NK-92 treated with Interleukin-12 subunit alpha and Interleukin-12 subunit beta, amount 100 ng/mL, for 24 hours (cell line): ENCODE measurements around the gene SIK2.
"Not testable (repeated sequence)": the region's sequence is repeated elsewhere in the genome, so short reads cannot be mapped to it uniquely, and the experiment has no call there.

Source experiments
- DNase-seq: peaks from one replicate; lab custom pipeline; 2025; lab: John Stamatoyannopoulos, UW

The SIK2 gene

DNA sequence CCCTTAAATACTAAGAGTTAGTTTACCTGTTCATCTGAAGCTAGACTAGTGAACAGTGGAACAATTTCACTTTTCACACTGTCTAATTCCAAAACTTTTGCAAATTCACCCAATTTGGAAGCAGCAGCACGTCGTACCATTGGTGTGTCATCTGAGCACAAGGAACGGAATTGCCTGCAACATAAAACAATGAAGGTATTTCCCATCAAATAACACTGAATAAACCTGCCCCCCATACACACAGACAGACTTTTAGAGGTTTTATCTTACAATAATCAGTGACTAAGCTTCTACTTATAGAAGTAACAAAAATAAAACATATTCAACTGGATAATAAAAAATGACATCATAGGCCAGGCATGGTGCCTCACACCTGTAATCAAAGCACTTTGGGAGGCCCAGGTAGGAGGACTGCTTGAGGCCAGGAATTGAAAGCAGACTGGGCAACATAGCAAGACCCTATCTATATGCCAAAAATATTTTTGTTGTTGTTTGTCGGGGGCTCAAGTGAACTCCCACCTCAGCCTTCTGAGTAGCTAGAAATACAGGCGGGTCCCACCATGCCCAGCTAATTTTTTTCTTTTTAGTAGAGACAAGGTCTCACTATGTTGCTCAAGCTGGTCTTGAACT lies 157.6 kb downstream of the SIK2 start:
- DNase-seq = no peak

DNA sequence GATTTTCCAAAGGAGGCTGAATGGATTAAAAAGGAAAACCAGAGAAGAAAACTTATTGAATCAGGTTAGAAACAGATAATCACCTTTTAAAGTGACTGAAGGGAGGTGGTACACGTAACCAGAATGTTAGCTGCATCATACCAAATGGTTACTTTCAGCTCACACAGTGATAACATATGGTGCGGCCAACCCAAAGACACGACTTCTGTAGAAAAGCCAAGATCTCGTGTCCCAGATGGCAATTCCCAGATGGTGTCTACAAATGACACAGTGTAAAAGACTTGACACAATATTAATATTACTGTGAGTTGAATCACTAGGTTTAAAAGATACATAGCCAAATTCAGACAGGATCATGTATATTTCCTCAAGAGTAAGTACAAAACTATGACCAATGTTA lies 158.8 kb downstream of the SIK2 start:
- DNase-seq = no peak

DNA sequence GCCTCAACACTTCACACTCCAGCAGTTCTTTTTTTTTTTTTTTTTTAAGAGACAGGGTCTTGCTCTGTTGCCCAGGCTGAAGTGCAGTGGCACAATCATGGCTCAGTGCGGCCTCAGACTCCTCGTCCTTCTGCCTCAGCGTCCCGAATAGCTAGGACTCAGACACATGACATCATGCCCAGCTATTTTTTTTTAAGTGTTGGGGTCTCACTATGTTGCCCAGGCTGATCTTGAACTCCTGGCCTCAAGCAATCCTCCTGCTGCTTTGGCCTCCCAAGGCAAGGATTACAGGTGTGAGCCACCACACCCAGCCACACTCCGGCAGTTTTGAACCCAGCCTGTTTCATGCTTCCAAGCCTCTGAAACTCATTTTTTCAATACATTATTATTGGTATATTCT lies 160.3 kb downstream of the SIK2 start:
- DNase-seq = no peak

DNA sequence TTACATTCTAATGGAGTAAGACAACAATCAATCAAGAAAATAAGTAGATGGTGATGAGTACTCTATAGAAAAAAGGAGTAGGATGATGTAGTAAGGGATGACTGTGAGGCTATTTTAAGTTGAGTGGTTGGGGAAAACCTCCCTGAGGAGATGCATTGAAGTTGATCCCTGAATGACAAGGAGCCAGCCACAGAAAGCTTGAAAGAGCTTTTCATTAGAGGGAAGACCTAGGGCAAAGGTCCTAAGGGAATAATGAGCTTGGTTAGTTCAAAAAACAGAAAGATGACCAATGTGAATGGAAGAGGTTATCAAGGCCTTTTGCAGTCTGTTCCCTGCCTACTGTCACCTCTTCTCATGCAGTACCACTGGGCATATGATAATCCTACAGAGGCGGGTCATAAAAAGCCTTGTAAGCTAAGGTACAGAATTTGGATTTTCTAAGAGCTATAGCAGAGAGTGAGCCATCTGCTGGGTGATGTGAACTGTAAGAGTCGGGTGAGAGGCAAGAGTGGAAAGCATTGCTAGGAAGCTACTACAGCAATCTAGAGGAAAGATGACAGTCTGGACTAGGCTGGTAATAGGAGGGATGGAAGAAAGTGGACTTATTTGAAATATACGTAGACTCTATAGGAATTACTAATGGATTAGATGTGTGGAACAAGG lies 160.9 kb downstream of the SIK2 start:
- no peak for DNase-seq

DNA sequence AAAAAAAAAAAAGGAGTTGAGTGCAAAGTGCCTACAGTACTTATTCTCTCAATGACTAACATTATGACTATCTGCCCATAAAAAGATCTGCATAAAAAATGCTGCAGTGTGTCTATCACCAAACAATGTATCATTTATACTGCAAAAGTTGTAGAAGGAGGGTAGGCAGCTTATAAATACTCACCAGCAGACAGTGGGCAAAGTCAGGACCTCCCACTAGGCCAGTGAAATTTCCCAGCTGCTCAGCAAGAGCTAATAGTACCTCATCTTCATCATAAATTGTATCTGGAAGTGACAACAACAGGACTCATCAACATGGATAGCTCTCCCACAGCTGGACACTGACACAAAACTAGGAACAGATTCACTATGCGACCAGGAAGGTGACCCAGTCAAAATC lies 162.4 kb downstream of the SIK2 start:
- no peak for DNase-seq

DNA sequence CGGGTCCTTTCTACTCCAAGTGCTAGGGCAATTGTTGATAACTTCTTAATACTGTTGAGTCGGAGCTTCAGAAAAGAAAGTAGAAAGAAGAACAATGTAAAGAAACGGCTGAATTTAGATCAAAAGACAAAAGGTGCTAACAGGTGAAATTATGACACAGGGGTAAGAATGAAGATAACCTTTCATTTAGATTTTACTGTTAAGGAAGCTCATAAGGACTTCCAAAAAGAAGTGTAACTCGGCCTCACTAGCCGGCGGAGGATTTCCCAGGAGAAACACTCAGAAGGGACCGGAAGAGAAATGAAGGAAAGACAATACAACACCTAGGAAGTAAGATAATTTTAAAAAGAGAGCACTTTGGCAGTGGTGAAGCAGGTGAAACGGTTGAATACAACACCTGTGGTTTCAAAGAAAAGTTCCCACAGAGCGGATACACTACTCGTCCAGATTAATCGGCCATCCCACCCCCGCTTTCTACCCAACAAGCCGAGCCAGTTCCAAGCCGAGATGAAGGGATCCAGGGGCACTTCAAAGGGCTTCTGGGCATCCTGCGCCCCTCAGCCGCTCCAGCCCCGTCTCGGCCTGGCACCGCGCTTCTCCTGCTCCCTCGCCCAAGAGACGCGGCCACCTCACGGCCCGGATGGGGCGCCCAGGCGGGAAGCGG lies 163.2 kb downstream of the SIK2 start:
- DNase-seq = no peak

DNA sequence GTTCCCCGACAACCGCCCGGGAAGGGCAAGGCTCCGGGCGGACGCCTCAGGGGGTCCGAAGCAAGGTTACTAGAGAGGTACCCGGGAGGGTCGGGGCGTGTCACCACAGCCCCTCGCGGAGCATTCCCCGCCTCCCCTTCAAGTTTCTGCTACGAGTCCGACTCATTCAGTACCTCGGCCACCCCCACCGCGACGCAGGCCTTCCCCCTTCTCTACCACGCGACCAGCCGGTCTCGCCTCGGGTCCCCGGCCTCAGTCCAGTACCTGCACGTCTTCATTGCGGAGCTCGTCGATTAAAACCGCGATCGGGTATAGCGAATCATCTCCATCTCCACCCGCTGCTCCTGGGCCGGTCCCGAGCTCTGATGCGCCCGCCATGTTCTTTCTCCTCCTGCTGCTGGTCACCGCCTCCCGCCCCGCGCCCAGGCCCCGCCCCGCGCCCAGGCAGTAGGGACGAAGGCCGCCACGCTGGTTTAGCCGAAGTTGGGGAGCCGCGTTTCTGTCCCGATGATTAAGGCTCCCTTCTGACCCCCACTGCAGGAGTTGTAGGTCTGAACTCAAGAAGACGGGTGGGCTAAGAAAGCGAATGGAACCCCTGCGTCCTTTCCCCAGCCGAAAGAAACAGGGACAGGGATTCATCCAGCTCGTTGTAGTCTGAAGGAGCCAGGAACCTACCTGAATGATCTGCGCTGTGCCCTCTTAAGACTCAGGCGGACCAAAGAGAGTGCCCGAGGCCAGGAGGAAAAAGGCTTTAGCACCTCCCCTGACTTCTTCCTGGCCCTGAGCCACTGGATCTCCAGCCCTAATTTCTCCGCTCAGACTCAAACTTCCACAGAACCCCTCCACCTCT lies 164.0 kb downstream of the SIK2 start, which contains the start of gene PPP2R1B:
TSS of gene PPP2R1B (minus strand) at position 406 of the 850 bp plus-strand sequence. CDS start at position 378, 28 bp downstream.
- peak; percentile 70 for DNase-seq

DNA sequence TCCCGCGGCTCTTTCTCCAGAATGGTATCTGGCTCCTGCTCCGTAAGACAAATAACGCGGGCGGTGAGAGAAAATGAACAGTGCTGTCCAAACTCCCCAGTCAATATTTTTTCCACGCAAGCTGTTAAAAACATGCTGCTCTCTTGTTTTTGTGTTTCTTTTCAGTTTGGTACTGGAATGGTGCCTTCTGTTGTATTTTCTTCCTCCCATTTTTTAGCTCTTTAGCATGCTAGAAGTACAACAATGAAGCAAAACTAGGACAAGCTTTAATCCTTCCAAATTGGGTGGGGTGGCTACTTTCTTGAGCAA lies 164.5 kb downstream of the SIK2 start:
- no peak for DNase-seq

DNA sequence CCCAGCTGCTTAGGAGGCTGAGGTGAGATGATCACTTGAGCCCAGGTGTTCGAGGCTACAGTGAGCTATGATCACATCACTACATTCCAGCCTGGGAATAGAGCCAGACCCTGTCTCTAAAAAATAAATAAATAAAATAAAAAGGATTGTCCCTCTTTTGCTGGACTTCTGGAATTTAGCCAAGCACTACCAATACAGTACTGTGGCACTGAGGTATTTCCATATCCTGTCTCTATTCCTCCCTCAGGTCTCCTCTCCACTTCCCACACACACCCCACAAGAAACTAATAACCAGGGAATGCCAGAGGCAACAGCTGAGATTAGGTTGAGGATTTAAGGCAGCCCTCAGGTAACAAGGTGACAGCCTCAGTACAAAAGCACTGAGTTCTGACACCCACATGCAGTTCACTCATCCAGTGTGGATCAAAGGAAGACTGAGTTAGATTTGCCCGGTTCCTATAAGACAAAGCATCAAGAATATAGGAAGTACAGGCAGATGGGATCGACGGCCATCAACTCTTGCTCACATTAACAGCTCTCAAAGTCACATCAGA lies 168.4 kb downstream of the SIK2 start:
- DNase-seq = no peak

DNA sequence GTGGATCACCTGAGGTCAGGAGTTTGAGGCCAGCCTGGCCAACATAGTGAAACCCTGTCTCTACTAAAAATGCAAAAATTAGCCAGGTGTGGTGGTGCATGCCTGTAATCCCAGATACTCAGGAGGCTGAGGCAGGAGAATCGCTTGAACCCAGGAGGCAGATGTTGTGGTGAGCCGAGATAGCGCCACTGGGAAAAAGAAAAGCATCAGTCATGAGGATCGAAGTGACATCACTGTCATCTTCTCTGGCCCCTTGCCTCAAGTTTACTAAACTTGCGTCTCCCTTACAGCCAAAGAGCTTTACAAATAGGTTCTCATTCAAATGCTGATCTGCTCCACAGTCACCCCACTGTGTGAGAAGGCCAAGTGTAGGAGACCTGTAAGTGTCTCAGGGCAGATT lies 169.0 kb downstream of the SIK2 start:
- not testable (repeated sequence) for DNase-seq

DNA sequence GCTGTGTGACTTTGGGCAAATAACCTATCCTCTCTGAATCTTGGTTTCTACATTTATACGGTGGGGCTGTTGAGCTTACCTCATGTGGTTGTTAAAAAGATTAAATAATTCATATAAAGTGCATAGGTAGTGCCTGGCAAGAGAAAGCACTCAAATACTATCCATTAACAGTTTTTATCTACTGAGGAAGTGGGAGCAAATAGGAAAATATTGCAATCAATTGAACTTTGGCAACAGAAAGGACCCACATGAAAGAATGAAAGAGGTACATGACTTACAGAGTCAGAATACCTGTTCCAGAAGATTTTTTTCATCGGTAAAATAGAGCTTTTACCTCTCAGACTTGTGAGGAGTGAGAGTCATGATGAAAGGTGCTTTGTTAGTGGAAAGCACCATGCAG lies 170.3 kb downstream of the SIK2 start:
- DNase-seq = no peak

DNA sequence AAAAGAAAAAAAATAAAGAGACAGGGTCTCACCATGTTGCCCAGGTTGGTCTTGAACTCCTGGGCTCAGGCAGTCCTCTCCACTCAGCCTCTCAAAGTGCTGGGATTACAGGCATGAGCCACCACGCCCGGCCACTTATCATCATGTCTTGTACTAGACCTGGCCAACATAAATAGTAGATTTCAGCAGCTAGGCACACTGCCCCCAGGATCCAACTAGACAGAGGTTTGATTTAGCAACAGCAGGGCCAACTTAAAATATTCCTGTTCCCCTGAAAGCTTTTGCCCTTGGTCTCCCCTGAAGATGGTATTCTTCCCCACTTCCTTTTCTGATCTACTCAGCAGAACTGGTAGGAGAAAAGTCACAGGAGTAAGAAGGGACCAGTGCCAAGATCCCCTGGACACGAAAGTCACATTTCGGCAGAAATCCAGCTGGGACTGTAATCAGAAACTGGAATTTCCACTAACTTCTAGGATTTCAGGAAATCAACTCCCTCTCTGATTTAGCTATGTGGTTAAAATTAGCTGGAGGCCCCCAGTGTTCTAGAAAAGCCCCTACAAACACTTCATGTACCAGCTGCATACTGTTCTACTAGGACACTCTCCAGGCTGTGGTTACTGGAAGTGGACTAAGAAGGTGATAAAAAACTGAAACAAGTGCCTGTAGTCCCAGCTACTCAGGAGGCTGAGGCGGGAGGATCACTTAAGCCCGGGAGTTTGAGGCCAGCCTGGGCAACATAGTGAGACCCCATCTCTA lies 172.9 kb downstream of the SIK2 start:
- no peak for DNase-seq

DNA sequence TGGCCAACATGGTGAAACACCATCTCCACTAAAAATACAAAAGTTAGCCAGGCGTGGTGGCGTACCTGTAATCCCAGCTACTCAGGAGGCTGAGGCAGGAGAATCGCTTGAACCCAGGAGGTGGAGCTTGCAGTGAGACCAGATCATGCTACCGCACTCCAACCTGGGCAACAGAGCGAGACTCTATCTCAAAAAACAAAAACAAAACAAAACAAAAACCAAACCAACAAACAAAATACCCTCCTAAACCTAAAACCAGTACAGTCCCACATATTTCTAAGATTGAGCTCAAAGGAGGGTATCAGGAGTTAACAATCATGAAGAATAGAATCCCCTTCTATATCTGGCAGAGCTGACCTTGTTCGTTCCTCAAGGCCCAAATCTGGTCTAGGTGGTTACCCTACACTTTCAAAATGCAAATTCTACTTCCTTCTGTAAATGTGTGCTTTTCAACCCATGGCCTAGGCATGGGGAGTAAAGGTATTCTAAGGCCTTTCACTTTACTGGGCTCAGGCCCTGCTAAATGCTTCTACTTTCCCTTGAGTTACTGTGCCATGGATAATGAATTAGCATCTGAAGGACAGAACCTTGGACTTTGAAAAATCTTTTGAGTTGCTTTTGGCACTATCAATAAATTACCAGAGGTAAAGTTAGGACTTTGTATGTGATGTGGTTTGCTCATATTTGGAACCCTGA lies 174.3 kb downstream of the SIK2 start:
- DNase-seq = no peak

DNA sequence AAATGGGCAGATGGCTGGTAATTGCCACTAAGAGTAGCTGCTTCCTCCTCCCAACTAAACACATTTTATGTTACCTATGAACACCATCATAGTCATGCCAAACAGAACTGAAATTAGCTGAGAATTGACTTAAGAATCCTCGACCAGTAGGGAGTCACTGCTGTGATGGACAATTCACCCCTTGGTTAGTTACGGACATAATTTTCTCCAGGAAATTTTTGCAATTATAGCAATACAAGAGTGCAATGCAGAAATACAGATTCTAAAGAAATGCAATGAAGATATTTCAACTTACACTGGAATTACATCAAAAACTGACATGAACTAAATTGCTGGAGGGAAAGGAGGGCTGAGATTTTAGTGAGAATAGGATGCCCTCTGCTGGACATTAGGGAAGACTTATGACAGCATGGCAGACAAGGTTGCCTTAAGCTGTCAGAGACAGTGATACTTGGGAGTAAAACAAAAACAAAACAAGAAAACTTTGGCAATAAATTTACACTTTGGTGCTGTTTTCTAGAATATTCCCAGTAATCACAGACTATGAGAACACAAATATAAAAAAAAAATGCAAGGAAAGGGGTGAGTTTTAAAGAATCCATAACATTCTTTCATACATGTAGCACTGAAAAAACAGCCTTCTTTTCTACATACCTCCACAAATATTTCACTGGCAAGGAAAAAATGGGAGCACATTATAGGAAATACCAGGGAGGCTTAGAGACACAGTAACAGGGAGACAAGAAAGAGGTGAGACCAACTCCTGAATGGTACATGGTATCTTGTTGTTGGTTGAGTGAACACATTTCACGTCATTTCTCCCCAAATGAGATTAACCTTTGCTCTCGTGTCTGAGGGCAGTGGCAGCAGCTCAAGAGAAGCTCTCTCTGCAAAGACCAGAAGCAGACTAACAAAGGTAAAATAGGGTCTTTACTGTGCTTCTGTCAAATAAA lies 175.1 kb downstream of the SIK2 start:
- no peak for DNase-seq

DNA sequence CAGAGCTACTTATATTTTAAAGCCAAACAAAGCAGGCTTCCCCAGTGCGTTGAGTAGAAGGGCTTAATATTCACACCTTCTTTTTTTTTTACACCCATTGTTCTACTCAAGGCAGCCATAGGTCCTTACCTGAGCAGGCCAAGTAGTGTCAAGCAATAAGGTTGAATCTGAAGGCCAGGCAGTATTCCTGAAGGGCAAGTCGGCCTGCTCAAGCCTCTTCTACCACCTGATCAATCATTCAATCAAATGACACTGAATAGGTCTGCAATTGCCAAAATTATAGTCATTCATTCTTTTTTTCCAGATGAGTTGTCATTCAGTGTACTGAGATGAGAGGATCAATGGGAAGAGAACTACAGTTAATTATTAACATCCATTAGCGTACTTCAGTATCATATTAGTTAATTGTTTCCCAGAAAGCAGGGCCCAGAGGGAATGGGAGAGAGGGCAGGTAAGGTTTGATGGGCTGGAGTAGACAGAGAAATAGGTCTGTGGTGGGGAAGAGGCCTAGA lies 175.9 kb downstream of the SIK2 start:
- DNase-seq = no peak

DNA sequence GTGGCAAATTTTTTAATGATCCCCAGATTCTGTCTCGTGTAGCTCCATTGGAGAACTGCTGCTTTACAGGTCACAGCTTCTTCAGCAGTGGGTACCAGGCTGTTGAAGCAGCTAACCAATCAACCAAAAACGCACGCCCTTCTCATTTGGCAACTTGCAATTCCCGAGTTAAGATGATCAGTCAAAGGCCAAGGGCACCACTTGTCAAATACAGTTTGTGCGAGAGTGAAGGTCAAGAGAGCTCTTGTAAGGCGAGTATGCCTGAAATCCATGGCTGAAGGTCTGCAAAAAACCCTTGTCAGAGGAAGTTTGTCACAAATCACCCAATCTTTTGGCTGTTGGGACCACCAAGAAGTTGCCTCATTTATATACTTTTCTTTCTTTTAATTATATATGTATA lies 176.9 kb downstream of the SIK2 start:
- DNase-seq = no peak
